Measurements from ENCODE around the gene RAB27B.

- TF ChIP-seq POU6F1 (CRISPR knock-in tag; IDR thresholded peaks at IDR 0.05; ENCODE audit: borderline replicate concordance, low read depth) (no peak), SNAI2 (CRISPR knock-in tag; IDR thresholded peaks at IDR 0.05) (no peak), ZFP30 (CRISPR knock-in tag; IDR thresholded peaks at IDR 0.05) (no peak), CSDC2 (CRISPR knock-in tag; IDR thresholded peaks at IDR 0.05) (no peak), RARB (CRISPR knock-in tag; IDR thresholded peaks at IDR 0.05) (no peak), PPARA (CRISPR knock-in tag; IDR thresholded peaks at IDR 0.05; ENCODE audit: borderline replicate concordance) (no peak), ZFP3 (CRISPR knock-in tag; IDR thresholded peaks at IDR 0.05) (no peak), ISL1 (CRISPR knock-in tag; IDR thresholded peaks at IDR 0.05) (no peak), ZNF565 (CRISPR knock-in tag; conservative IDR thresholded peaks at IDR 0.05; ENCODE audit: low read depth) (no peak), ZNF70 (CRISPR knock-in tag; IDR thresholded peaks at IDR 0.05) (no peak), ESRRG (CRISPR knock-in tag; IDR thresholded peaks at IDR 0.05) (no peak), OSR1 (CRISPR knock-in tag; IDR thresholded peaks at IDR 0.05) (no peak)
- TF ChIP-seq, protein P1, sequence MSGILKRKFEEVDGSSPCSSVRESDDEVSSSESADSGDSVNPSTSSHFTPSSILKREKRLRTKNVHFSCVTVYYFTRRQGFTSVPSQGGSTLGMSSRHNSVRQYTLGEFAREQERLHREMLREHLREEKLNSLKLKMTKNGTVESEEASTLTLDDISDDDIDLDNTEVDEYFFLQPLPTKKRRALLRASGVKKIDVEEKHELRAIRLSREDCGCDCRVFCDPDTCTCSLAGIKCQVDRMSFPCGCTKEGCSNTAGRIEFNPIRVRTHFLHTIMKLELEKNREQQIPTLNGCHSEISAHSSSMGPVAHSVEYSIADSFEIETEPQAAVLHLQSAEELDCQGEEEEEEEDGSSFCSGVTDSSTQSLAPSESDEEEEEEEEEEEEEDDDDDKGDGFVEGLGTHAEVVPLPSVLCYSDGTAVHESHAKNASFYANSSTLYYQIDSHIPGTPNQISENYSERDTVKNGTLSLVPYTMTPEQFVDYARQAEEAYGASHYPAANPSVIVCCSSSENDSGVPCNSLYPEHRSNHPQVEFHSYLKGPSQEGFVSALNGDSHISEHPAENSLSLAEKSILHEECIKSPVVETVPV (CRISPR knock-in tag; IDR thresholded peaks at IDR 0.05), result no peak
- TF ChIP-seq, protein P2, sequence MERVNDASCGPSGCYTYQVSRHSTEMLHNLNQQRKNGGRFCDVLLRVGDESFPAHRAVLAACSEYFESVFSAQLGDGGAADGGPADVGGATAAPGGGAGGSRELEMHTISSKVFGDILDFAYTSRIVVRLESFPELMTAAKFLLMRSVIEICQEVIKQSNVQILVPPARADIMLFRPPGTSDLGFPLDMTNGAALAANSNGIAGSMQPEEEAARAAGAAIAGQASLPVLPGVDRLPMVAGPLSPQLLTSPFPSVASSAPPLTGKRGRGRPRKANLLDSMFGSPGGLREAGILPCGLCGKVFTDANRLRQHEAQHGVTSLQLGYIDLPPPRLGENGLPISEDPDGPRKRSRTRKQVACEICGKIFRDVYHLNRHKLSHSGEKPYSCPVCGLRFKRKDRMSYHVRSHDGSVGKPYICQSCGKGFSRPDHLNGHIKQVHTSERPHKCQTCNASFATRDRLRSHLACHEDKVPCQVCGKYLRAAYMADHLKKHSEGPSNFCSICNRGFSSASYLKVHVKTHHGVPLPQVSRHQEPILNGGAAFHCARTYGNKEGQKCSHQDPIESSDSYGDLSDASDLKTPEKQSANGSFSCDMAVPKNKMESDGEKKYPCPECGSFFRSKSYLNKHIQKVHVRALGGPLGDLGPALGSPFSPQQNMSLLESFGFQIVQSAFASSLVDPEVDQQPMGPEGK (CRISPR knock-in tag; IDR thresholded peaks at IDR 0.05; ENCODE audit: borderline replicate concordance), result no peak
These were observed 60.7 kb downstream of the RAB27B start for GRCh38 chr18:54888933-54889332.

Data from SK-N-SH treated with all-trans-retinoic acid at 6 μM for 48 hours (cell line).